GM18951 (cell line): ENCODE results near the gene CSNK1G1.

ENCODE experiments used
- POLR2A ChIP-seq: IDR thresholded peaks from 4 replicates; pipeline ENCODE4 v1.6.1; 2011; ENCODE audit warnings: mild to moderate bottlenecking; ENCODE audit not compliant: insufficient read length, insufficient read depth; ENCODE audit errors: extremely low read depth
- in situ Hi-C: fragments of 300-500 bp; cut with MboI; formaldehyde crosslinking; loops from one replicate; pipeline ENCODE4 v1.12.0; 2022; ENCODE audit warnings: low sequenced_read_pairs, mixed read lengths, inconsistent platforms; ENCODE audit not compliant: unreplicated experiment

CSNK1G1 gene

DNA sequence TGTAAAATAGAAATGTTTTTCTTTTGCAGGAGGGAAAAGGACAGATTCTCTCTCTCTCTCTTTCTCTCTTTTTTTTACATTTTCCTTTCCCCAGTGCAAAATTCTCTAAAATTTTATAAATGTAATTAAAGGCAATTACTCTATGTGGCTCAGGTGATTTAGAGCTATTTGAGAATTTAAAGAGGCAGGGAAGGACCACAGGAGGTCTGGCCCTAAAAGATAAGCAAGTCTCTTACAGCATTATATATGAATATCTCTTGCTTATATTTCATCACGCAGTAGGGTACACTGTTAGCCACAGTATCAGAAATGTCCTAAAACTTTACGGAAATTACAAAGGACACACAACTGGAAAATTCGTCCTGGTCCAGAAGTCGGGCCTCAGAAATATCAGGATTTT lies 122.7 kb downstream of the CSNK1G1 start:
- no peak for TF ChIP-seq POLR2A

DNA sequence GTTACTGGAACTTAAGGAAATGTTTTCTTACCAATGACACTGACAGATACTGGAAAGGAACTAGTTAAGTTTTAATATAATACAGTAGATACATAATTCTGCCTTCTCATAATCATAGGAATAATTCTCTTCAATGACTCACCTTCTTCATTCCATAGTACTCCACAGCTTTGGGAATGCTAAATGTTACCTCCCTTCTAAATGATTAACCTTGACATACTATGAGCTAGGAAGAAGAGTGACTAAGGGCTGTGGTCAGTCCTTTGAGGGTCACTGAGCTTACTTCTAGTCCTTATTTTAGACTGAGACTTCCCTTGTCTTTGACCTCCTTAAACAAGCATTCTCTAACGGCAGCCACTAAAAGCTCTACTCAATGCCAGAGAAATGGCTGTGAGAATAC lies 123.6 kb downstream of the CSNK1G1 start:
- no peak for TF ChIP-seq POLR2A
- in situ Hi-C loops = no loop called here

More for the DNA sequence above, 122.7 kb downstream of the CSNK1G1 start:
- in situ Hi-C loops = no loop called here

DNA sequence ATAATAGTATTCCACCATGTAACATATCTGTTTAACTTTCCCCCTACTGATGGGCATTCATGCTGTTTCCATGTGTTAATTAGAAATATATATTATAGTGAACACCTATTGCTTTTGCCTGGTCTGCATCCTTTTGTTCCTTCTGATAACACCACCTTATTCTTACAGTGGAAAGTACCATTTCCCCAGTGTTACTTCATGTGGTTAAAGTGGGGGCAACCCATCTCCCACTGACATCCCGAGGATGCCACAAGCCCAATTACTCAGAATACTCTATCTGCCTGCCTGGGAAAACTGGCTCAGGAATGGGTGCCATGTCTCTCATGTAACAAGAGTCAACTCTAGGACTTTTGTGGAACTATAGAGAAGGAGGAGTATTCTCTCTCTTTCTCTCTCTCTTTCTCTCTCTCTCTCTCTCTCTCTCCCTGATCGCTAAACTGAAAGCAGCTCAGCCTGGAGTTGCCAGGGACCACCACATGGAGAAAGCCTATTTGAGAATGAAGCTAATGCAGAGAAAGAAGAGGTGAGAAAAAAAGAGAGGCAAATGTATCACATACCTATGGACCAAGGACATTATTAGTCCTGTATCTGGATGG lies 126.7 kb downstream of the CSNK1G1 start:
- TF ChIP-seq POLR2A = no peak

DNA sequence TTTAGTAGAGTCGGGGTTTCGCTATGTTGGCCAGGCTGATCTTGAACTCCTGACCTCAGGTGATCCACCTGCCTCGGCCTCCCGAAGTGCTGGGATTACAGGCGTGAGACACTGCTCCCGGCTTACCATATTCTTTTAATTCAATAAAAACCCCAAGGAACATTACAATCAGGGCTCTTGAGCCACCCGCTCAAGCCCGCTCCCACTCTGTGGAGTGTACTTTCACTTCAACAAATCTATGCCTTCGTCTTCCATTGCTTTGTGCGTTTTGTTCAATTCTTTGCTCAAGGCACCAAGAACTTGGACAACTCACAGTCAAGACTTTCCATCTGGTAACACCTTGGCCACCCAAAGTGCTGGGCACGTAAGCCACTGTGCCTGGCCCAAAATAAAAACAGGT lies 130.2 kb downstream of the CSNK1G1 start:
- in situ Hi-C loops = no loop called here
- TF ChIP-seq POLR2A = no peak

More for the DNA sequence above, 126.7 kb downstream of the CSNK1G1 start:
- in situ Hi-C loops = no loop called here

DNA sequence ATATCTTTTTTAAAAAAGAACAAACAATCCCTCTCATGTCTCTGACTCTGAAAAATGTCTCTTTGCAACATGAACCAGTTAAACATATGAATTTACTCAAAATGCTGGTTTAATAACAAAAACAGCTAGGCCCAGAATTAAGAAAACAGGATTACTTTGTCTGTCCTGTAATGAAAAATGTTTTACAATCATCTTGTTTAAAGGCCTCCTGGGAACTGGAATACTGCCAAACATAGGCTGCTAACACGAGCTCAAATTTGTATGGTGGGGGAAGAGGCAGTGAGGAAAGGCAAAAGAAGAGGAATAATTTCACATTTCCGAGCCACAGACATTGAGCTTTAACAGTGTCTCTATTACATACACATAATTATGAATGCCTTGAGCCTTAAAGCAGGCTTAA lies 131.5 kb downstream of the CSNK1G1 start:
- TF ChIP-seq POLR2A = no peak
- in situ Hi-C loops = loop anchor here (25.0 kb wide), 1 partner anchor 463 kb away; no protein-coding TSS in a partner anchor

DNA sequence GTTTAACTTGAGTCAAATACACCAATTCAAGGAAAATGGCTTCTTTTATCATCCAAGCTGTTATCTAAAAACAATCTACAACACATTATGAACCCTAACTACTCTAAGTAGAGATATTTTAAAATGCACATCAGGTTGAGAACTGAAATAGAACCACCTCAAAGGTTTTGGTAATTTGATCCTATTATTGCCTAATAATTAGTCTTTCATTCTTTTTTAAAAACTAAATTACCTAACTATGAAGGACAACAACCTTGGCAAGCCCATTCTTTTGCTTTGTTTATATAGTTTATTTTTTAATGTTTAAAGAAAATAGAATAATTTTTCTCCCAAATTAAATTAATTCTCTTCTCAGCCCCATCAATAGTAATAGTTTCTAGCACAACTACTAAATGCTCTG lies 132.1 kb downstream of the CSNK1G1 start:
- TF ChIP-seq POLR2A = no peak
- in situ Hi-C loops = loop anchor here (25.0 kb wide), 1 partner anchor 463 kb away; no protein-coding TSS in a partner anchor

DNA sequence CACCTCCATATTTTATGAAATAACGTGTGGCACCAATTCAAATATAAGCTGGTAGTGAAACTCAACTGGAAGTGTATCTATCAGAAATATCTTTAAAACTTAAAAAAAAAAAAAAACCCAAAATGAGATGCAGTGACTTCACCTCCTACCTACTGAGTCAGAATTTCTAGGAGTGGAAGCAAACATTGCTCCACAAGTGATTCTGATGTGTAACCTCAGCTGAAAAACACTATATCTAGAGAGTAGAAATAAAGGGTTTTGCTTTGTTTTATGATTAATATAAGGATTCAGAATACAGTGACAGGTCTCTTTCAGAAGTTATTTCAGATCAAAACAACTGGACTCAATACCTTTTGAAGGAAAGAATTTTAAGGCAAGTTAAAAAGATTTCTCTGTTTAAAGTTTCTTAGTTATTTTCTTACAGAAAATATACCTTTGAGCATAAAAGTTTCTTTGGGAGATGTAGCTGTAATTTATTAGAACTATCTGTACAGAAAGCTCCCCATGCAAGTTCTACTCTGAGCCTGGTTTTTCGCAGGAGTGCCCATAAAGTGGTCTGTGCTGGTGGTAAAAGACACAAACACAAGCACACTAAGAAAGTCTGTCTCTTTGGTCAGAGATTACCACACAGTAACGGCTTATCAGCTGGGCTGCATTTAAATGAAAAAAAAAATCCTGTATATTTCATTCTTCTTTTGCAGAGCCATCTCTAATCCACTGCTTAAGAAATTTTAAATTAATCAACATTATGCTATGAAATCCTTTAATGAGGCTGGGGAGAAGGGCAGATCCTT lies 133.2 kb downstream of the CSNK1G1 start:
- in situ Hi-C loops = loop anchor here (25.0 kb wide), 1 partner anchor 465 kb away; no protein-coding TSS in a partner anchor
- TF ChIP-seq POLR2A = no peak

DNA sequence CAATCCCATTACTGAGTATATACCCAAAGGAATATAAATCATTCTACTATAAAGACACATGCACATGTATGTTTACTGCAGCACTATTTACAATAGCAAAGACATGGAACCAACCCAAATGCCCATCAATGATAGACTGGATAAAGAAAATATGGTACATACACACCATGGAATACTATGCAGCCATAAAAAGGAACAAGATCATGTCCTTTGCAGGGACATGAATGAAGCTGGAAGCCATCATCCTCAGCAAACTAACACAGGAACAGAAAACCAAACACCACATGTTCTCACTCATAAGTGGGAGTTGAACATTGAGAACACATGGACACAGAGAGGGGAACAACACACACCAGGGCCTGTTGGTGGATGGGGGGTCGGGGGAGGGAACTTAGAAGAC lies 134.1 kb downstream of the CSNK1G1 start:
- in situ Hi-C loops = loop anchor here (25.0 kb wide), 1 partner anchor 465 kb away; no protein-coding TSS in a partner anchor

DNA sequence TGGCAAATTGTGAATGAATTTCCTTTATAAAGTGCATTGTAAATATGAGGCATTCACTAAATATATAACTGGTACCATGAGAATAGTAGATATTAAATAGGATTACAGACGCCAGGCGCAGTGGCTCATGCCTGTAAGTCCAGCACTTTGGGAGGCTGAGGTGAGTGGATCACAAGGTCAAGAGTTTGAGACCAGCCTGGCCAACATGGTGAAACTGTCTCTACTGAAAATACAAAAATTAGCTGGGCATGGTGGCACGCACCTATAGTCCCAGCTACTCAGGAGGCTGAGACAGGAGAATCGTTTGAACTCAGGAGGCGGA lies 138.6 kb downstream of the CSNK1G1 start:
- in situ Hi-C loops = loop anchor here (25.0 kb wide), 1 partner anchor 470 kb away; no protein-coding TSS in a partner anchor

DNA sequence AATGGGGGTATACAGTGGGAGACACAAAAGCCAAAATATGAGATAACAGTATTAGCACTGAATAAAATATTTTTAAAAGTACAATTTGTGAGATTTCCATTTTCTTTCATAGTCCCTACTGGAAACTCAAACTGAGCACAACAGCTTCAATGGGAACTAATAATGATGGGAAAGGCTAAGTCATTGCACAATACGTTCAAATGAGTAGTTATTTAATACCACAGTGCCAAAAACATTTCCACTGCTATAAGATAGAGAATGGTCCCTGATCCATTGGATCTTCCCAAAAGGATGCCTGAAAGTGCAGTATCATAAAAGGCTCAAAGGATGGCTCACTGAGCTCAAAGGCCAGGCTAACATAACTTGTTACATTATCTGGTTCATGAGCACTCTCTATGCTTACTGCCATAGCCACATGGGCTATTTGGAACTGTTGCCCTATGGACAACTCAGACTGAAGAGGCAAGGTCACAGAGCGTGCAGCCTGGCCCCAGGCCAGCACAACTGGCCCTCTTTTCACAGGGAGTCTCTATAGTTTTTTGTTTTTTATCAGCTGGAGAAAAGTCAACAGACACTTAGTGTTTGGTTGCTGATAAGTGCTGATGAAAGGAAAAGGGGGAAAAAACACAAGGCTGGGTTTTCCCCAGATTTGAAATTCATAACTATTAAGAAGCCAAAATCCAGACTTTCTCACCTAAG lies 139.1 kb downstream of the CSNK1G1 start:
- in situ Hi-C loops = loop anchor here (25.0 kb wide), 1 partner anchor 470 kb away; no protein-coding TSS in a partner anchor
- no peak for TF ChIP-seq POLR2A

DNA sequence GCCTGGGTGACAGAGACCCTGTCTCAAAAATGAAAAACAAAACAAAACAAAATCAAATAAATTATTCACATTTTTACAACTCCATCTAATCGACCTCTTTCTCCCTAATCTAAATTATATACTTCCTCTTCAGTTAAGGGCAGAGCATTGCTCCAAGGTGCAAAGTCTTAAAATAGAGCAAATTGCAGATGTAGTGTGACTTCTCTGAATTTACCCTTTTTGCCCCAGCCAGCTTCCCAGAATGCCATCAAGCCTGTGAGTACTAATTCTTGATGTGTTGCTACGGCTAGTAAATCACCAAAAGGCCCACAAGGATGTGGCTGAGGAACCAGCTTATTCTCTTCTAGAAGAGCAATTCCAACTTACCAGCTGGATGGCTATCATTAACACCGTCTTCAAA lies 139.8 kb downstream of the CSNK1G1 start:
- in situ Hi-C loops = loop anchor here (25.0 kb wide), 1 partner anchor 471 kb away; no protein-coding TSS in a partner anchor
- no peak for TF ChIP-seq POLR2A

DNA sequence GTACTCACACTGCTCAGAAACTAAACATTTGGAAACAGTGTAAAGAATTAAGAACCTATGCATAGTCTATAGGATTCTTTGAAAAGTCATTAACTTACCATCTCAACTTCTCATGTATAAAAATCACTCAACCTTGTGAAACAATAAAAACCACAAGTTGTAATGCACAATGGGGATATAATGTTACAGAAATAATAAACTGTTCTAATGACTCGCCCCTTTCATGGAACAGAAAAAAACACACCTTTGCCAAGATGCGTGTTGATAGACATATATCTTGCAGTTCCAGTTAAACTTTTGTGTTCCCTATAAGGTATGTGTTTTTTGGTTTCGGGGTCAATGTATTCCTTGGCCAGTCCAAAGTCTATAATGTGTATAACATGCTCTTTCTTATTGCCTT lies 142.3 kb downstream of the CSNK1G1 start:
- in situ Hi-C loops = loop anchor here (25.0 kb wide), 1 partner anchor 474 kb away; no protein-coding TSS in a partner anchor
- no peak for TF ChIP-seq POLR2A

DNA sequence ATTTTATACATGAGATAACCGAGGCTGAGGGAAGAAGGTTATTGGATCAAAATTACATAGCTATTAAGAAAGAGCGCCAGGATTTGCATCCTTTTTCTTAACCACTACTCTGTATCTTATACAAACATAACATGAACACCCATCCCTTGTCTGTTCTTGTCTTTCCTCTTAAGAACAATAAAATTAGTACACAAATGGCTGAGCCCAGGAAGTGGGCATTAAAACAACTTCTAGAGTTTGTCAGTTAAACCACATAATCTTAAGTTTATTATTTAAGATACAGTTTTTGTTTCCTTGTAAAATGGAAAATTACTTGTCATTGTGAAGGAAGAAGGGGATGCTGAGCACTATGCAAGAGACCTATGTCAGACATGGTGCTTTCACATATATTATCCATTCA lies 144.3 kb downstream of the CSNK1G1 start:
- no peak for TF ChIP-seq POLR2A
- in situ Hi-C loops = loop anchor here (25.0 kb wide), 1 partner anchor 476 kb away; no protein-coding TSS in a partner anchor
